Embryonic facial prominence (tissue), 1 donor: ENCODE data around the gene CDX2.

Source experiments
- DNase-seq: peaks from one replicate; pipeline ENCODE4 v3.0.0-alpha.2; 2016; ENCODE audit errors: extremely low spot score

Gene CDX2

DNA sequence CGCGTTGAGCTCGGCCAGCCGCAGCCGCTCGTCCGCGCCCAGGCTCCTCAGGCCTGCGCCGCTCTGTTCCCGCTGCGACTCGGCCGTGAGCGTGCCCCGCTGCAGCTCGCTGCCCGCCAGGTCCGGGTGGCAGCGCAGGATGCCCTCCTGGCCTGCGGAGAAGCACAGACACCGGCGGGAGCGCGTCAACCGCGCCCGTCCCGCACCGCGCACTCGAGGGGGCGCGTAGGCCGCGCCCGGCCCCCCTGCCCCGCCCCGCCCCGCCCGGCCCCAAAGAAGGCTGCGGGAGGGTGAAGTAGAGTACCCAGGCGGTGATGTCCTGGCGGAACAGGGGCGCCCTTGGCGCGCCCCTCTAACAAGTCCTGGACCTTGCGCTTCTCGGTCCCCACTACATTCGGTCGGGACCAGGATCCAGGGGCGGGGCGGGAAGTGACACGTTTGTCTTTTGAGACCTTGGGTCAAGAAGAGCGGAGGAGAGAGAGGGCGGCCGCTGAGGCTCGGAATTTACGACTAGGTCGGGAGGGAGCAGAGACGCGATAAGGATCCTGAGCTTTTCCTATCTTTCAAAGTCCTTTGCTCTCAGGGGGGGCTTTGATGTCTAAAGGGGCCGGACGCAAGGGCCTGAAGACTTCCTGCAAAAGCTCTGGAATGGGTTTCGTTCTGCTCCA is 9.3 kb upstream of the CDX2 start:
- DNase-seq, result no peak

DNA sequence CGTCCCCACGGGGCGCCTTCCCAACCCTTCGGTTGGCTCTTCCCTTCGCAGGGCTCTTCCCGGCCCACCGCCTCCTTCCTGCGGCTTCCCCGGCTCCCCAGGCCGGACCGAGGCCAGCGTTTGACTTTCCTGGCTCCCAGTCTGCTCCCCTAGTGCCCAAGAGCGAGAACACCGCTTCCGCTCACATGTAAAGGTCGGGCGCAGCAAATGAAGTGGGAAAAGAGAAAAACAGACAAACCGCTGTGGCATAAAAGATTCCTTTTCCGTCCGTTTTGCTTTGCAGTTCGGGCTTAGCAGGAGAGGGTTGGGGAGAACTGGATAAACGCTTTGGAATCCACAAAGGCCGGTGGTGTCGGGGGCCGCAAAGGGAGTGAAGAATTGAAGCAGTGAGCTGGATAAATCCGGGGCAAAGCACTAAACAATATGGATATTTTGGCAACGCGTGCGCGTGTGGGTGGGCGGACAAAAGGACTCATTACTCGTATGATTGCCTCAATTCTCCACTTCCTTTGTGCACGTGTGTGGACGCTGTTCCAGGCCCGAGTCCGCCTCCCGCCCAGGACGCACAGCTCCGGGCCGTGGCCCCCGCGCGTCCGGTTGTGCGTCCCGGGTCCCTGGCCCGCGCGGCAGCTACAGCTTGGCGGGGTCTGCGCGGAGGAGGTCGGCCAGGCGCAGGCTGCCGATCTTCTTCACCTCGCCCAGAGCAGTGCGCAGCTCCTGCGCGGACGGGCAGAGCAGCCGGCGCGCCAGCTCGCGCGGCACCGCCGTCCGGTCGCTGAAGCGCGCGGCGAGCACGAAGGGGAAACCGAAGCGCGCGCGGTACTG is 8.6 kb upstream of the CDX2 start:
- no peak for DNase-seq

DNA sequence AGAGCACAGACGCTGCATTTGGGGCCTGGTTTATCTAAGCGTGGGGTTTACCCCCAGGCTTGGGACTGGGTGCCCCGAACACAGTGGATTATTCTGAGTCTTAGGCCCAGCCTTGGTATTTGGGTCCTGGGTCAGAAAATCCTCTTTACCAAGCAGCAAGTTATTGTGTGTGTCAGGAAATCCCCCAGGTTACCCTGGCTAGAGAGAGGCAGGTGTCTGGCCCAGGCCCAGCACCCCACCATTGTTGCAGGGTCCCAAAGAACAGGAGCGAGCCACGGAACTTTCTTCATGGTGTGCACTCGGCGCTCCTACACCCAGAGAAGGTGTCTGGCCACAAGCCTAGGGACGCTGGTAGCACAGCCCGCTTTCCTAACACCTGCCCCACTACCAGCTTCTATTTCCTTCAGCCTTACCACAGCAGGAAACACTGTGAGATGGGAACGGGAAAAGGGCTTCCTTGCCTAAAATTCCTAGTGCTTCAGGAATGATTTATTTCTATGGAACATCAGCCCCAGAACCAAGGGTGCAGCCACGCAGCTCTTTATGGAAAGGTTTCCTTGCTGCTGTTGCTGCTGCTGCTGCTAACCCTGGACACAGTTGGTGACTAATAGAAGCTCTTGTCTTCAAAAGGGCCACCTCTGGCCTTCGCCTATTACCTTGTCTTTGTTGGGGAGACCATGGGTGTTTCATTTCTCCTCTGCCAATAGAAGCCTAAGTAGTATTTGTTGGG is 7.4 kb upstream of the CDX2 start:
- DNase-seq, result no peak

DNA sequence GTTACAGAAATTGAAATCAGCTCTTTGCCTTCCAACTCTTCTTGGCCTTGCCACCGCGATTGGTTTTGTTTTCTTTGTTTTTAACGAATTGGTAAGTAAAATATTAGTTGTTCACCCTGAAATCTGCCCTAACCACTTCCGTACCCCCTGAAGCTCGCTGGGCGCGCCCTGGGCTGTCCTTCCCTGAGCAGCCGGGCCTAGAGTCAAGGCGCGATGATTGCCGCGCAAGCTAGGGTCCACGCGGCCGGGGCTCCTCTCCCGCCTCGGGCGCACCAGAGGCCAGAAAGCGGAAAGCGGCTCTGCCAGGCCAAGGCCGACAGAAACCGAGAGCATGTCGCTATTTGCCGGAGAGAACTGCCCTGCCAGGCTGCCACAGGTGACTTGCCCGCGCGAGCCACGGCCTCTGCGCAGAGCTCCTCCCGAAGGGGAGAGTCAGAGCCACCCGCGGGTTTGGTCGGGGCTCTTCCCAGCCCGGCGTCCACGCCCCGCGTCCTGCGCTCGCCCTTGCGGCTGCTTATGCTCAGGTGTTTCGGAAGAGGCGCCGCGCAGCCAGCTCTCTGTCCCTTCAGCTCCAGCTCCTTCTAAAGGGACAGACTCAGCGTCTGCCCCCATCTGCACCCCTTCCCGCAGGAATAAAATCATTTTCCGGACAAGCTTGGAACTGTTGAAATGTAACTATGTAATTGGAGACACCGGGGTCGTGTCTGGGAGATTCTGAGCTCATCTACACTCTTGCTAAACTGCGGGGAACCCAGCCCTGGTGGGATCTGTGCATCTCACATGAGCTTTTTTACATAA is 6.6 kb upstream of the CDX2 start:
- DNase-seq, result no peak

DNA sequence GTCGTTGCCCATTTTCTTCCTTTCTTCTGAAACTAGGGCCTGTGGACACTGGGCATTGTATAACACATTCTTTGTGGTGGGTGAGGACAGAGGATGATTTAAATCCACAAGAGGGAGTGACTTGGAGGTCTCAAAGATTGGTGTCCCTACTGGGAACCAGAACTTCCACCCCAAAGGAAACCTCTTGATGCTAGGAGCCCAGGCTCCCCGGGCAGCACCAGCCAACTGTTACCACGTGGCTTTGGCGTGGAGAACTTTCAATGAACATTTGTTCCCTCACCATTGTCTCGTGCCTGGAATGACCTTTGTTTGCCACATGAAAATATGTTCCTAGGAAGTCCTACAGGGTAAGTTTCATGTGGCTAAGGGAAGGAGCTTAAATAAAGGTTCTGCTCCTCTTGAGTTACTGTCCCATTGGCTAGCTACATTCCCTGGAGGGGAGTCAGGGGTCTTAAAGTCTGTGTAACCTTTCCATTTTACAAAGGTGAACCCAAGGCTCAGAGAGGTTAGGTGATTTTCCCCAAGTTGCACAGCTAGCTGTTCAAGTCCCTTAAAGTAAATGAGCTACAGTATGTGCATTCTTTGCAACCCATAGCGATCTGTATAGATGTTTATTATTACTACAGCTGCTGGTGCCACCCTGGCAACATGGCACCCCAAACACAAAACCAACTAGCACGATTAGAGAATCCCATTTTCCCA is 5.0 kb upstream of the CDX2 start:
- no peak for DNase-seq

DNA sequence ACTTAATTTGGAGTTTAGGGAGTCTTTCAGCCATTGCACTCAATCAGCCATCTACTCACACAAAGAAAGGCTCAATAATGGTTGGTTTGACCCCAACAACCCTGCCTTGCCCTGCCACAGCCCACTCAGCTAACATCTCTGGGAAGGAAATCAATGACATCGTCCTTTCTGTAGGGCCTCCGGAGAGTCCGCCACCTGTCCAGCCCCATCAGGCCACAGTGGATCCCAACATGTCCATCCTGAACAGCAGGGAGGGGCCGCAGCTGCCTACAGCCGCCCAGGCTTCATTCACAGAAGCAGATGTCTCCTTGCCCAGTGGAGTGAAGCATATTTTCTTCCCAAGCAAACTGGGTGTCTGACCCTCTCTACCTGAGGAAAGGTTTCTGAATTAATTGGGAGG is 4.2 kb upstream of the CDX2 start:
- no peak for DNase-seq

DNA sequence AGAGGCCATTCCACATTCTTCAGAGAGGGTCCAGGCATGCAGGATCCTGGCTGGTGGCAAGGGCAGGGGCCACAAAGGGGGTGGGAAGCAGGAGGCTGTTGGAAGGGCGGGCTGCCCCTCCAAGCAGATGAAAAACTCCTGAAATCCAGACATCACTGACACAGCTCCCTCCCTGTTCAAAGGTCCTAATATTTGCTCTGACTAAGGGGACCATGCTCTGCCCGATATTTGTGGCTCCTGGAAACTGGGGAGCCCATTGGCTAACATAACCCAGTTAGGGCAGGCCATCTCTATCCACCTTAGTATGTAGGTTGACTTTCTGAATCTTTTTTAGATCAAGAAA is 3.3 kb upstream of the CDX2 start:
- no peak for DNase-seq

DNA sequence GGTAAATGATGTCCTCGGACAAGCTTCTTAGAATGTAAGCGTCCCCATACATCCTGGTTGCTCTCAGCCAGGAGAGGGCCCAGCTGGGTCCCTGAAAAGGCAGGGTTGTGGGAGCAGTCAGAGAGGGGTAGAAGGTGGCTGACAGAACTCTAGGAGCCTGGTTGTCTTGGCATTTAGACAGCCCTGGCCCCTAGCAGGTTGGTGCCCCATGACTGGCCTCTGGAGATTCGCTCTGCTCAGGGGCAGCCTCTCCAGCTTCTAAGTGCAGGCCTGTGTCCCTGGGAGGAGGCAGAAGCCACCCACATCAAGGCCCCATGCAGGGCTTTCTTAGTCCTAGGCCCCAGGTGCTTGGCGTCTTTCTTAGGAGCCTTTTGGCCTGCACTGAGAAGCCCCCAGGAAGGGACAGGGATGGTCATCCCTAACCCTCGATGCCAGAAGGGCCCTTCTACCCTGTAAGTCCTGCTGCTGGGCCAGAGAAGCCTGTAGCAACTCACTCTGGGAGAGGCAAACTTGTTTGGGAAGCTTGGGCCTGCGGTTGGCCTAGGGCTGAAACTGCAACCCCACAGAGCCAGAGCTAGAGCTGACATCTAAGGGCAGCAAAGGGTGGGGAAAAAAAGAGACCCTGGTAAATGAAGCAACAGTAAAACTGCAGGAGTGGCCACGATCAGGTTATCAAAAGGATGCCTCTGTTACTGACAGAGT is 2.8 kb upstream of the CDX2 start:
- DNase-seq, result no peak

DNA sequence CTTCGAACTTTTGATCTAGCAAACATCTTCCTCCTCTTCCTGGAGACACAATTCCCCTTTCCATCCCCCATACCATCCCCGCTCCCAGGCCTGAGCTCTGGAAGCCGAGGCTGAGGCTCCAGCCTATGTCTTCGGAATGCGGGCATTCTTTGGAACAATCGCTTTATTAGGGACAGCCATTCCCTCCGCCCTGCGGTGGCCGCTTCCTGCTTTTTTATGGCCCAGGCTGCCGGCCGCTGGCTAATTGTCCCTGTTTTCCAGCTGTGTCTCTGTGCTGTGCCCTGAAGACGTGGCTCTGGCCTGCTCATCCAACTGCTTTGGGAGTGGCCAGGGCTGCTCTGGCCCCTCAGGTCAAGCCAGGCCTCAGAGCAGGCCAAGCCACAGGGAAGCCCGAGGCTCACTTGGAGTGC is 2.1 kb upstream of the CDX2 start:
- no peak for DNase-seq

DNA sequence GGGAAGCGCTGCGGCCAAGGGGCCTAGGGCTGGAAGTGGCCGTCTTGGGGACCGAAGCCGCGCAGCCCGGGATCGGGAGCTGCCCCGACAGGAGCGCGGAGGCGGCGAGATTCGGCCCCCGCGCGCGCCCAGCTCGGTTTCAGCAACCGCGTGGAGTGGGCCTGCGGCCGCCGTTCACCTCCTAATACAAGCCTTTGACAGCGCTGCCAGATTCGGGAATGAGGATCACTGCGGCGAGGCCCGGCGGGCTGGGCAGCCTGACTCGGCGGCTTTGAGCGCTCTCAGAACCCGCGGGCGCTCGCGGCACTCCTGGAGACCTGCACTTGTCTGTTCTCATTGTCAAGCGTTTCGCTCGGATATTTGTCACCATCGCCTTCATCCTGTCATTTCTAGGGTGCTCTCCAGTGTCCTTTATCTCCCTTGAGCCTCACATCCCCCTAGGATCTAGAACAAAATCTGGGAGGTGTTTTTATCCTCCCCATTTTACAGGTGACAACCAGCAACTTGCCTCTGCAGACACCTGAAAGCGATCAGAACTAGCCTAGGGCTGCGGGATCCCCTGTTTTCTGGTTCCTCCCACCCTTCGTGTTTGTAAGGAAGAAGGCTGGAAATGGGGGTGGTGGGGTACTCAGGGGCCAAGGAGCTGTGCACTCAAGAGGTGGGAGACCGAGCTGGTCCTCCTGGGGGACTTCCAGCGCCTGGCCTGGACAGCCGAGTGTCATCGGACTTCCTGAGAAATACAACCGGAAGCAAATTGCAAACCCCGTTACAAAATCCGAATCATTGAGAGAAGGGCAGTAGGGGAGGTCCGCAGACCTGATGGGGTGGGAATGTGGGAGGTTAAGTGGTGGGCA is 1.5 kb upstream of the CDX2 start:
- no peak for DNase-seq

DNA sequence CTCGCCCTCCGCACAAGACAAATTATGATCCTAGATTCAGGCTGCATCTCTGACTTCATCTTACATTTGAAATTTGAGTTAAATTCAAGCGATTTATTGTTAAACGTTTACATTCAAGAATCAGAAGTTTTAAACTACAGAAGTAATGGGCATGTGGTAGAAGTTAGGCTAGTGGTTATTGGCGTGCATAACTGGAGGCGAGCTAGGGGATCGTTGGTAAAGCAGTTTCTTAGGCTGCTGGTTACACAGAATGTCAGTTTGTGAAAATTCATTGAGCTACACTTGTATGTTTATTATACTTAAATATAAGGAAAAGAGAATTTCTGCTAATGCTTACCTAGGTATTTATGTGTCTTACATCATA is 733 bp upstream of the CDX2 start:
- no peak for DNase-seq

DNA sequence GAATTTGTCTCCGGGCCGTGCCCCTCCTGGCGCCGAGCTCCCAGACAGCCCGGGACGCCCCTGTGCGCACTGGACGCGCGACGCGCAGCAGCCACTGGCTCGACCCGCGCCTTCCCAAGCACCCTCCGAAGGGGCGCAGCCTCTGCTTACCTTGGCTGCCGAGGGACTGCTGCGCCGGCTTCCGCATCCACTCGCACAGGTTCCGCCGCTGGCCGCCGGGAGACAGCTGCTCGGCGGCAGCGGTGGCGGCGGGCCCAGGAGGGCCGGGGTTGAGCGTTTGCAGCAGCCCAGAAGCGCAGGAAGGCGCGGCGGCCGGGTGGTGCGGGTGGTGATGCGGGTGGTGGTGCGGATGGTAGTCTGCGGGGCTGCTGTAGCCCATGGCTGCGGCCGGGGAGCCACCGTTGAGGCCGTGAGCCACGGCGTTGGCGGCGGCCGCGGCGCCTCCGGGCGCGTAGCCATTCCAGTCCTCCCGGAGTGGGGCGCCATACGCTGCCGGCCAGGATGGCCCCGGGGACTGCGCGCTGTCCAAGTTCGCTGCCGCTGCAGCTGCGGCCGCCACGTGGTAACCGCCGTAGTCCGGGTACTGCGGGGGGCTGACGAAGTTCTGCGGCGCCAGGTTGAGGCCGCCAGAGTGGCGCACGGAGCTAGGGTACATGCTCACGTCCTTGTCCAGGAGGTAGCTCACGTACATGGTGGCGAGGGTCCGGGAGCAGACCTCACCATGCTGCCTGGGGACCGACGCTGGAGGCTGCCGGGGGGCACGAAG is 616 bp downstream of the CDX2 start:
- DNase-seq, result no peak

DNA sequence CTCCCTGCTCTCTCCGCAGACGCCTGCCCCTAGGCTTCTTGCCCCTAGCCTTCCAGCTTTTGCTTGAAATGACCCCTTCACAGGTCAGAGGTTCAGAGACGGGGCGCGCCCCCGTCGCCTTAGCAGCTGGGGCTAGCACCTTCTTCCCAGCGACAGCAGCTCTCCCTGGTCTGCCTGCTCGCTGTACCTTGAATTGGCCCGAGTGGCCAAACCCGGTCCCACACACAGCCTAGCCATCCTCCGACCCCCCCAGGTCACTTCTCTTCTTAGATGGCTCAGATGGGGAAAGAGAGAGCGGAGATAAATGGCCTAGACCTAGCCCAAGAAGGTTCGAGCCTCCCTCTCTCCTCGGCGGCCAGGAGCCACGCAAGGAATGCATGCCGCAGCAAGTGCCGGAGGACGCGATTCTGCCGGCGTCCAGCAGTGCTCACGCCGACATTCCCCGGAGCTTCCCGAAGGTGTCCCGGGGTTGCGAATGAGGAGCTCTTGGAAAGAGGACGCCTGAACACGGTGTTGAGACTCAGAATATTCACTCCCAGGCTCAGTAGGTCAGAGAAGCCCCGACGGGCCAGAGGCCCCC is 1.3 kb downstream of the CDX2 start:
- no peak for DNase-seq

DNA sequence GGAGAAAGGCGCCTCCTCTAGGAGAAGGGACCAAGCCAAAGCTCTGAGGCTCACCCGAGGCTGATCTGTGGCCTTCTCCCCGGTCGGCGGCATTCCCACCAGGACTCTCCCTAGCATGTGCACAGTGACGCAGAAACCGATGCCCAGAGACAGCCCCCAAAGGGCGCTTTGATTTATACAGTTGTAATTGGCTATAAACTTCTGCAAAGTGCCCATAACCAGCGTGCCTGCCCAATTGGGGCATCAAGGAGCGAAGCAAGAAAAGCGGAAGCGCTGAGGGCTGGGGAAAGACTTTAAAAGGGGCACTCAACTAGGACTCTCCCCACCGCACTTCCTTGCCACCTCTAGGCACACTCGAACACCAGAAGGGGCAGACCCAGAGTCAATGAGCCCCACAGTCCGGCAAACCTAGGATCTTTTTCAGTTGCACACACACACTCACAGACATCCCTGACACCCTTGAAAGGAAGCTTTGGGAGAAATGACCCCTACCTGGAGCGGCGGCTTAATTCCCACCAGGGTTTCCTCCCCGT is 1.8 kb downstream of the CDX2 start:
- no peak for DNase-seq

DNA sequence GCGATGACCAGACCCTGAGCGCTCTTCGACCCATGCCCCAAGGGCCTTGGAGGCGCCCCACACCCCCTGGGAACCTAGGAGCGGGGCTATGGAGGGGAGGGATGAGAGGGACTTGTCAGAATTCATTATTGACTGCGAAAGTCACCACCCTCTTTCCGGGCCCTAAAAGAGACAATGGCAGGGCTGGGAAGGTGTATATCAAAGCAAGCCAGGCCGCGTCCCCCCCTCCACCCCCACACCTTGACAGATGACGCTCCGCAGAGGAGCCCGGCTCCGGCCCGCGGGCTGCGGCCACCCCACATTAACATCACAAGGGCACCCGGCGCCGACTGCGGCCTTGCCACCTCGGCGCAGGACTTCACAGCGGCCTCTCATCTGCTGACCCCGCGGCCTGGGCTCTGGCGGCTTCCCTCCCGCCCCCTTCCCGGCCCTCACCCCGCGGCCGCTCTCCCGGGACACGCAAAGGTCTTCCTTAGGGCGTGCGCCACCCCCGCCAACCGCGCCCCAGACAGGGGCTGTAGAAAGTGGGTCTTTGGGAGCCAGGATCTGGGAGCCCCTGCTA is 2.4 kb downstream of the CDX2 start:
- no peak for DNase-seq

DNA sequence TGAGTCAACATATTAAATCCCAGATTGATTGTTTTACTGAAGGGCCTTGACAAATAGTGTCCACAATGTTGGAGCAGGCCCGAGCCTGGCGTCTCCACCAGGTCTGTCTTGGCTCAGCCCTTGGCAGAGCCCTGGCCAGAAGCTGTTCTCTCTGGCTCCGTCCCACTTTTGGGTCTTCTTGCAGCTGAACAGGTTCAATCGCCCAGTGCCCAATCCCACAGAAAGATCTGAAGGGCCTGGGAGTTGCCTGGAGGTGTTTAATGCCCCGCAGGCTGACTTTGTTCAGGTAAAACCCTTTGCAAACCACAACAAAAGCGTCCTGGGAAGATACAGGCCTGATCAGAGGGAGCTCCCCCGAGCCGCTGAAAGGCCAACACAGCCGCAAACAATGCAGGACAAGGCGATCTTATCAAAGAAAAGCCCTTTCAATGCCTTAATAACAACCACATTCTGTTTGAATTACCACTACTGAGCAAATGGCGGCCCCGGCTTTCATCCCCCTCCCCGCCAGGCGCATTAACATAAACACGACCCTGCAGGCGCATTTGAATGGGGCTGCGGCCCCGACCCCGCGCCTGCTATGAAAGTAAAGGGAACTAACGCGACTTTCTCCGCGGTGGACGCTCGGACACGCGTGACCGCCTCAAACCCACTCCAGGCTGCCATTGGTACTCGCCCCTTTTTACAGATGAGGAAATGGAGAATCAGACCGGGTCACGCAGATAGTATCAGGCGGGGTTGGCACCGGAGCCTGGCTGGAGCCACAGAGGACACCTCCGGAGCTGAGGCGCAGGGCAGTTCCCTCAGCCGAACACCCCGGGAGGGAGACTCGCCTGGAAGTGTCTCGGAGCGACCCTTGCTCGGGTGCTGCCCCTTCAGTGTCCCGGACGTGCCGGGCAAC is 3.1 kb downstream of the CDX2 start:
- DNase-seq, result no peak

DNA sequence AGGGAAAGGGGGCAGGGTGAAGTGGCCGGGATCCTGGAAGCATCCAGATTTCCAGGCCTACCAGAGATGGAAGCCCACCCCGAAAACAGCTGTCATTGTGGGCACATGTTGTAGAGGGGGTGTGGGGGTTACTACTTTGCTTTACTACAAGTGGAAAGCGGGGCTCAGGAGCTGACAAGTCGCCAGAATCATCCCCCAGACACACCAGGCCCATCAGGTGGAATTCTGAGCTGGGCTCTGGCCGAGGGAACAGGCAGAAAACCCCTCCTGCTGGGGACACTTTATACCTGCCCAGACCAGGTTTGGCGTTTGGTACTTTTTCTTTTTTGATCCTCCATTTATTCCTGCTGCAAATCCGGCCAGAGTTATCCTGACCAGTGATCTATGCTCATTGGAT is 3.8 kb downstream of the CDX2 start:
- no peak for DNase-seq
